ENCODE measurements around the gene ENPP4. TPM values are rescaled to one million over a fixed set of nuclear protein-coding genes. Genes with fewer than 3 reads are reported as not detected.
"Not testable (repeated sequence)": the region's sequence is repeated elsewhere in the genome, so short reads cannot be mapped to it uniquely, and the experiment has no call there.

Gene ENPP4
- total RNA-seq, 4 donors from 2014 or later: 2.2 to 11.0 (median 5.4) TPM

DNA sequence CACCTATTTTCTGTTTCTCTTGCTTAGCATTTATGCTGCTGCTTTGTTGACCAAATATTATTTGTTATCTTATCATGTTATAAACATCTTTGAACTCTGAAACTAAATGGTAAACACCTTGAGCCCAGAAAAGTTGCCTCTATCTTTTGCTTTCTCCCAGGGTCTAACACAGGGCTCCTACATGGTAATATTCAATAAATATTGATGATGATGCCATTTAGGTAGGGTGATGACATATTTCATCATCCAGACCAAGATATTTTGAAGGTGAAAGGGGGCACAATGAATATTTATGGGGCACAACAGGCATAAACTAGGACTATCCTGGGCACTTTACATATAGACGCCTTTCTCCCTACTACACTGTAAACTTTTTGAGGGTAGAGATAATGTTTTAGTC is 11.6 kb upstream of the ENPP4 start:
- TF ChIP-seq POLR2AphosphoS5 (IDR thresholded peaks at IDR 0.05) (no peak), EP300 (IDR thresholded peaks at IDR 0.05) (no peak), CTCF (IDR thresholded peaks at IDR 0.05) (no peak), POLR2A (IDR thresholded peaks at IDR 0.05) (no peak)
- WGBS: 76% methylated on average over 1 of the region's 1 CpG

DNA sequence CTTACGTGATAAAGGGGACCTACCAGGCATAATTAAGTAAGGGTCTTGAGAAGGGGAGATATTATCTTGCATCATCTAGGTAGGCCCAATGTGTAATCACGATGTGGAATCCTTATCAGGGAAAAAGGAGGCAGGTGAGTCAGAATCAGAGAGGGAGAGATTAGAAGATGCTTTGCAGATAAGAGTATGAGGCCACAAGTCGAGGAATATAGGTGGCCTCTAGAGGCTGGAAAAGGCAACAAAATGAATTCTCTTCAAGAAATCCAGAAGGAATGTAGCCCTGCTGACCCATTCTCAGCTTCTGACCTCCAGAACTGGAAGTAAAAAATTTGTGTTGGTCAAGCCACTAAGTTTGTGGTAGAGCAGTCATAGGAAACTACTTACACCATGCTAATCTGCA is 11.0 kb upstream of the ENPP4 start:
- H3K4me3 ChIP-seq: no peak overlapping the region
- H3K4me1 ChIP-seq: no peaks in the 10 kb centered on the region
- H3K9me3 ChIP-seq: no peaks in the 10 kb centered on the region
- no peaks in the 10 kb centered on the region for H3K36me3 ChIP-seq
- no peak overlapping the region for H3K27ac ChIP-seq
- TF ChIP-seq CTCF (IDR thresholded peaks at IDR 0.05) (no peak), EP300 (IDR thresholded peaks at IDR 0.05) (no peak), POLR2A (IDR thresholded peaks at IDR 0.05) (no peak), POLR2AphosphoS5 (IDR thresholded peaks at IDR 0.05) (no peak)
- H3K27me3 ChIP-seq: no peaks in the 10 kb centered on the region
- WGBS: 87% methylated on average over 3 of the region's 3 CpGs
- DNase-seq (ENCODE audit: low spot score in 2 of 2): no peak

More for the DNA sequence above, 11.6 kb upstream of the ENPP4 start:
- Histone ChIP-seq H3K27me3 (no peaks in the 10 kb centered on the region), H3K27ac (no peak overlapping the region), H3K4me3 (no peak overlapping the region), H3K4me1 (no peaks in the 10 kb centered on the region), H3K9me3 (no peaks in the 10 kb centered on the region), H3K36me3 (no peaks in the 10 kb centered on the region)
- no peak for DNase-seq (ENCODE audit: low spot score in 2 of 2)

DNA sequence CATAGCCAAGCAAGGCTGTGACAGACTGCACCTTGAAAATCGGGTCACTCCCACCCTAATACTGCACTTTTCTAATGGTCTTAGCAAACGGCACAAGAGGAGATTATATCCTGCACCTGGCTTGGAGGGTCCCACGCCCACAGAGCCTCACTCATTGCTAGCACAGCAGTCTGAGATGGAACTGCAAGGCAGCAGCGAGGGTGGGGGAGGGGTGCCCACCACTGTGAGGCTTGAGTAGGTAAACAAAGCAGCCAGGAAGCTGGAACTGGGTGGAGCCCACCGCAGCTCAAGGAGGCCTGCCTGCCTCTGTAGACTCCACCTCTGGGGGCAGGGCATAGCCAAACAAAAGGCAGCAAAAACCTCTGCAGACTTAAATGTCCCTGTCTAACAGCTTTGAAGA is 10.1 kb upstream of the ENPP4 start:
- 64% methylated on average over 3 of the region's 5 CpGs for WGBS
- not testable (repeated sequence) for DNase-seq (ENCODE audit: low spot score in 2 of 2); H3K9me3 ChIP-seq

DNA sequence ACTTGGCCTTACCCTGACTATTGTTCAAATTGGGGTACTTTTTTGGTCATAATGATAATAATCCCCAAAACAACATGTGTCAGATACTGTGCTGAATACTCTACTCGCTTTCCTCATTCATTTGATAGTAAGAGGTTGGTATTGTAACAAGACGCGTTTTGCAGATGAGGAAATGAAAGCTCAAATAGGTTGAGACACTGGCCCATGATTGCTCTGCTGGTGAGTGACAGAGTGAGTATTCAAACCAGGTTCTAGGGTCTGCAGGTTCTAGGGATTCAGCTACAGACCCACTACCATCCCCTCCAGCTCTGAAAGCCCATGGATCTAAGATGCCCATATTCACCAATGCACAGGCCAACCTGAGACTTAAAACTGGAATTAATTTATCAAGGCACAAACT is 1.3 kb upstream of the ENPP4 start:
- no peak for DNase-seq (ENCODE audit: low spot score in 2 of 2)
- Histone ChIP-seq H3K9me3 (no peaks in the 10 kb centered on the region), H3K4me3 (no peak overlapping the region), H3K36me3 (no peaks in the 10 kb centered on the region), H3K27ac (no peak overlapping the region), H3K27me3 (no peaks in the 10 kb centered on the region), H3K4me1 (peaks cover 9% of the 10 kb centered on the region)
- 83% methylated on average over 3 of the region's 3 CpGs for whole genome bisulfite sequencing
- TF ChIP-seq EP300 (IDR thresholded peaks at IDR 0.05) (no peak), POLR2A (IDR thresholded peaks at IDR 0.05) (no peak), CTCF (IDR thresholded peaks at IDR 0.05) (no peak), POLR2AphosphoS5 (IDR thresholded peaks at IDR 0.05) (no peak)

More for the DNA sequence above, 10.1 kb upstream of the ENPP4 start:
- H3K4me3 ChIP-seq, H3K27me3 ChIP-seq, H3K4me1 ChIP-seq, H3K36me3 ChIP-seq, H3K27ac ChIP-seq: not testable (repeated sequence)

DNA sequence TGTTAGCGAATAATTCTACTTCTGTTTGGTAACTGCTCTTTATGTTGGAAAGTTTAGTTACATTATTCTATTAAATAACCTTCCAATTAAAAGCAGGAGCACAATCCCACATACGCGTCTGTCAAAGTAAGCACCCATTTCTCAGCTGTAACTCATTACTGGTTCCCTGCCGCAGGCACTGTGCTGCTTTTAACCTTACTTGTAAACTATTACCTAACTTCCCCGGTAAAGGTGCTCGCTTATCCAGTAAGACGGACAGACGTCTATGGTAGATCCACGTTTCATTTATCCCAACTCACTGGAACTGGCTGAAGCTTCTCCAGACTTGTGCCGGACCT is 529 bp upstream of the ENPP4 start:
- Histone ChIP-seq H3K4me1 (peaks cover 9% of the 10 kb centered on the region), H3K4me3 (peak overlapping the region; percentile 54), H3K27ac (peak overlapping the region; percentile 14), H3K27me3 (no peaks in the 10 kb centered on the region), H3K36me3 (no peaks in the 10 kb centered on the region), H3K9me3 (no peaks in the 10 kb centered on the region)
- 8% methylated on average over 10 of the region's 10 CpGs for WGBS
- DNase-seq (ENCODE audit: low spot score in 2 of 2): no peak
- TF ChIP-seq POLR2AphosphoS5 (IDR thresholded peaks at IDR 0.05) (no peak), POLR2A (IDR thresholded peaks at IDR 0.05) (no peak), CTCF (IDR thresholded peaks at IDR 0.05) (no peak), EP300 (IDR thresholded peaks at IDR 0.05) (no peak)

GRCh38 chr6:46130666-46131065 is 877 bp downstream of the ENPP4 start:
- TF ChIP-seq EP300 (IDR thresholded peaks at IDR 0.05): no peak
- peak in 1 of 3 donors; percentile 68 for TF ChIP-seq POLR2AphosphoS5 (IDR thresholded peaks at IDR 0.05)
- DNase-seq (ENCODE audit: low spot score in 2 of 2): no peak
- no peaks in the 10 kb centered on the region for H3K36me3 ChIP-seq
- H3K27me3 ChIP-seq: no peaks in the 10 kb centered on the region
- H3K9me3 ChIP-seq: no peaks in the 10 kb centered on the region
- WGBS: 62% methylated on average over 4 of the region's 4 CpGs
- H3K4me1 ChIP-seq: peaks cover 9% of the 10 kb centered on the region
- peak overlapping the region; percentile 54 for H3K4me3 ChIP-seq
- peak overlapping the region; percentile 49 for H3K27ac ChIP-seq

DNA sequence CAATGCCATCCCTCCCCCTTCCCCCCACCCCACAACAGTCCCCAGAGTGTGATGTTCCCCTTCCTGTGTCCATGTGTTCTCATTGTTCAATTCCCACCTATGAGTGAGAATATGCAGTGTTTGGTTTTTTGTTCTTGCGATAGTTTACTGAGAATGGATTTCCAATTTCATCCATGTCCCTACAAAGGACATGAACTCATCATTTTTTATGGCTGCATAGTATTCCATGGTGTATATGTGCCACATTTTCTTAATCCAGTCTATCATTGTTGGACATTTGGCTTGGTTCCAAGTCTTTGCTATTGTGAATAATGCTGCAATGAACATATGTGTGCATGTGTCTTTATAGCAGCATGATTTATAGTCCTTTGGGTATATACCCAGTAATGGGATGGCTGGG is 1.5 kb downstream of the ENPP4 start:
- not testable (repeated sequence) for DNase-seq (ENCODE audit: low spot score in 2 of 2); H3K4me1 ChIP-seq; H3K36me3 ChIP-seq; H3K4me3 ChIP-seq; H3K9me3 ChIP-seq; H3K27ac ChIP-seq; H3K27me3 ChIP-seq
- WGBS: 100% methylated on average over 1 of the region's 1 CpG
